ENCODE measurements around the gene DEK. TPM values are rescaled to one million over a fixed set of nuclear protein-coding genes. Genes with fewer than 3 reads are reported as not detected.

Gene DEK
- total RNA-seq, 1 experiment from 2014 or later = 234 TPM

DNA sequence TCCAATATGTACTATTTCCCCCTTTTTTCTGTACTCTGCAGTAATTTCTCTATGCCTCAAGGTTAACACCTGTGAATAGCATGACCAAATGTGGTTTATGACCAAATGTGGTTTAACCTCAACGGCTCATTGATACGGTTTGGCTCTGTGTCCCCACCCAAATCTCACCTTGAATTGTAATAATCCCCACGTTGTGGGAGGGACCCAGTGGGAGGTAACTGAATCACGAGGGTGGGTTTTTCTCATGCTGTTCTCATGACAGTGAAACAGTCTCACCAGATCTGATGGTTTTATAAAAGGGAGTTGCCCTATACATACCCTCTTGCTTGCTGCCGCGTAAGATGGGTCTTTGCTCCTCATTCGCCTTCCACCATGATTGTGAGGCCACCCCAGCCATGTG lies 18.7 kb downstream of the DEK start:
- no TSS peak for BruUV-seq (replicated peaks)
- Histone ChIP-seq H3K27me3 (replicated peaks; ENCODE audit: insufficient read depth, low read depth, low read length, poor library complexity) (no peaks in the 10 kb centered on the region), H3K4me3 (ENCODE audit: low read depth, low read length, poor library complexity, severe bottlenecking) (no peak overlapping the region), H3K27ac (ENCODE audit: low read depth, low read length, poor library complexity, severe bottlenecking) (no peak overlapping the region), H3K4me1 (ENCODE audit: insufficient read depth, low read length, poor library complexity, severe bottlenecking) (no peaks in the 10 kb centered on the region), H3K36me3 (ENCODE audit: insufficient read depth, low read length, poor library complexity, severe bottlenecking) (peaks cover 98% of the 10 kb centered on the region), H3K9me3 (ENCODE audit: low read depth, low read length, poor library complexity, severe bottlenecking) (no peaks in the 10 kb centered on the region)
- POLR2A ChIA-PET (ENCODE audit: low non-redundant PET) = no interaction called here
- intact Hi-C loops (cut with micrococcal nuclease; ENCODE audit: unreplicated experiment) = no loop called here
- TF ChIP-seq, protein P1, sequence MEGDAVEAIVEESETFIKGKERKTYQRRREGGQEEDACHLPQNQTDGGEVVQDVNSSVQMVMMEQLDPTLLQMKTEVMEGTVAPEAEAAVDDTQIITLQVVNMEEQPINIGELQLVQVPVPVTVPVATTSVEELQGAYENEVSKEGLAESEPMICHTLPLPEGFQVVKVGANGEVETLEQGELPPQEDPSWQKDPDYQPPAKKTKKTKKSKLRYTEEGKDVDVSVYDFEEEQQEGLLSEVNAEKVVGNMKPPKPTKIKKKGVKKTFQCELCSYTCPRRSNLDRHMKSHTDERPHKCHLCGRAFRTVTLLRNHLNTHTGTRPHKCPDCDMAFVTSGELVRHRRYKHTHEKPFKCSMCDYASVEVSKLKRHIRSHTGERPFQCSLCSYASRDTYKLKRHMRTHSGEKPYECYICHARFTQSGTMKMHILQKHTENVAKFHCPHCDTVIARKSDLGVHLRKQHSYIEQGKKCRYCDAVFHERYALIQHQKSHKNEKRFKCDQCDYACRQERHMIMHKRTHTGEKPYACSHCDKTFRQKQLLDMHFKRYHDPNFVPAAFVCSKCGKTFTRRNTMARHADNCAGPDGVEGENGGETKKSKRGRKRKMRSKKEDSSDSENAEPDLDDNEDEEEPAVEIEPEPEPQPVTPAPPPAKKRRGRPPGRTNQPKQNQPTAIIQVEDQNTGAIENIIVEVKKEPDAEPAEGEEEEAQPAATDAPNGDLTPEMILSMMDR (conservative IDR thresholded peaks at IDR 0.05; ENCODE audit: low read depth, low read length) = no peak
- TF ChIP-seq EZH2 (IDR thresholded peaks at IDR 0.05; ENCODE audit: borderline replicate concordance, low read depth, low read length, poor library complexity, severe bottlenecking) = no peak
- no peak for DNase-seq (ENCODE audit: low spot score)
- CTCF ChIA-PET = no interaction called here

DNA sequence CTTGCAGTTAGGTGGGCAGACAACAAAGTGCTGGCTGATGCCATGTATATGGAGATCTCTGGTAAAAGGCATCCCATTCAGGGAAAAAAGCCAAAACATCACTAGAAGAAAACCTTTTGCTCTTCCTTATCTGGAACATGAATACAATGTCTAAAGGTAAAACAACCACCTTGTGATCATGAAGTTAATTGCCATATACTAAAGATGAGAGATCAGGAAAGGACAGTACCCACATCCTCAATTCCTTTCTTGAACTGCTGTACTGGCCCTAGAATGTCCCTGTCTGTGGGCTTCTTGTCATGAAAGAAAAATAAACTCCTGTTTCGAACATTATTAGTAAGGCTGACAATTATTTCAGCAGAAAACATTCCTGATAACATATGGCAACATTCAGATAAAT lies 19.3 kb downstream of the DEK start:
- no peak for DNase-seq (ENCODE audit: low spot score)
- intact Hi-C loops (cut with micrococcal nuclease; ENCODE audit: unreplicated experiment) = no loop called here
- CTCF ChIA-PET = no interaction called here

GRCh38 chr6:18244251-18244650 lies 20.1 kb downstream of the DEK start:
- H3K27me3 ChIP-seq (replicated peaks; ENCODE audit: insufficient read depth, low read depth, low read length, poor library complexity) = no peaks in the 10 kb centered on the region
- BruUV-seq (replicated peaks) = no TSS peak
- no peak for DNase-seq (ENCODE audit: low spot score)
- TF ChIP-seq, protein P1 (conservative IDR thresholded peaks at IDR 0.05; ENCODE audit: low read depth, low read length) = no peak
- TF ChIP-seq EZH2 (IDR thresholded peaks at IDR 0.05; ENCODE audit: borderline replicate concordance, low read depth, low read length, poor library complexity, severe bottlenecking) = no peak
- H3K9me3 ChIP-seq (ENCODE audit: low read depth, low read length, poor library complexity, severe bottlenecking) = no peaks in the 10 kb centered on the region
- CTCF ChIA-PET = no interaction called here
- peaks cover 98% of the 10 kb centered on the region for H3K36me3 ChIP-seq (ENCODE audit: insufficient read depth, low read length, poor library complexity, severe bottlenecking)
- POLR2A ChIA-PET (ENCODE audit: low non-redundant PET) = no interaction called here
- H3K27ac ChIP-seq (ENCODE audit: low read depth, low read length, poor library complexity, severe bottlenecking) = no peak overlapping the region
- H3K4me3 ChIP-seq (ENCODE audit: low read depth, low read length, poor library complexity, severe bottlenecking) = no peak overlapping the region
- no peaks in the 10 kb centered on the region for H3K4me1 ChIP-seq (ENCODE audit: insufficient read depth, low read length, poor library complexity, severe bottlenecking)
- intact Hi-C loops (cut with micrococcal nuclease; ENCODE audit: unreplicated experiment) = no loop called here

More for the DNA sequence above, 19.3 kb downstream of the DEK start:
- Histone ChIP-seq H3K27me3 (replicated peaks; ENCODE audit: insufficient read depth, low read depth, low read length, poor library complexity) (no peaks in the 10 kb centered on the region), H3K4me3 (ENCODE audit: low read depth, low read length, poor library complexity, severe bottlenecking) (no peak overlapping the region), H3K27ac (ENCODE audit: low read depth, low read length, poor library complexity, severe bottlenecking) (no peak overlapping the region), H3K9me3 (ENCODE audit: low read depth, low read length, poor library complexity, severe bottlenecking) (no peaks in the 10 kb centered on the region), H3K4me1 (ENCODE audit: insufficient read depth, low read length, poor library complexity, severe bottlenecking) (no peaks in the 10 kb centered on the region), H3K36me3 (ENCODE audit: insufficient read depth, low read length, poor library complexity, severe bottlenecking) (peaks cover 99% of the 10 kb centered on the region)
- BruUV-seq (replicated peaks) = no TSS peak
- TF ChIP-seq, protein P1 (conservative IDR thresholded peaks at IDR 0.05; ENCODE audit: low read depth, low read length) = no peak
- TF ChIP-seq EZH2 (IDR thresholded peaks at IDR 0.05; ENCODE audit: borderline replicate concordance, low read depth, low read length, poor library complexity, severe bottlenecking) = no peak
- POLR2A ChIA-PET (ENCODE audit: low non-redundant PET) = no interaction called here

All from A673 (cell line).